Left colon (tissue), 2 donors: ENCODE results near the gene IGFALS. TPM values are rescaled to one million over a fixed set of nuclear protein-coding genes. Genes with fewer than 3 reads are reported as not detected.

Source experiments
- ATAC-seq: fragments of 200-7000 bp; cut with Tn5 transposase; one replicate; pipeline ENCODE4 v1.9.1; 2020; ENCODE audit warnings: mild to moderate bottlenecking, moderate library complexity
- DNase-seq, 2 donors: peaks; one replicate each; pipeline ENCODE4 v3.0.0-alpha.2; 2020
- intact Hi-C, 2 donors: fragments of 100-400 bp; cut with DNase I in 1 of 2; cut with micrococcal nuclease in 1 of 2; formaldehyde crosslinking; loops; one replicate each; pipeline versions ENCODE4 v1.11.2 to v1.14.0; 2022; cut with DNase I, micrococcal nuclease
- total RNA-seq, 2 donors: library from RNA; stranded (reverse); fragmentation: NEBNext Ultra II Directional; extraction: Animal tissue kit (Norgen Biotek cat#: 25700); gene quantifications; one replicate each; pipeline ENCODE4 v1.2.1, GENCODE V29; 2021
- donor health status: DM: no; HTN: no; CAD: no.
- donor health status: DM: yes; HTN: yes; CAD: no.

Gene IGFALS
- total RNA-seq, 2 donors from 2014 or later = 0.58 to 1.3 TPM

DNA sequence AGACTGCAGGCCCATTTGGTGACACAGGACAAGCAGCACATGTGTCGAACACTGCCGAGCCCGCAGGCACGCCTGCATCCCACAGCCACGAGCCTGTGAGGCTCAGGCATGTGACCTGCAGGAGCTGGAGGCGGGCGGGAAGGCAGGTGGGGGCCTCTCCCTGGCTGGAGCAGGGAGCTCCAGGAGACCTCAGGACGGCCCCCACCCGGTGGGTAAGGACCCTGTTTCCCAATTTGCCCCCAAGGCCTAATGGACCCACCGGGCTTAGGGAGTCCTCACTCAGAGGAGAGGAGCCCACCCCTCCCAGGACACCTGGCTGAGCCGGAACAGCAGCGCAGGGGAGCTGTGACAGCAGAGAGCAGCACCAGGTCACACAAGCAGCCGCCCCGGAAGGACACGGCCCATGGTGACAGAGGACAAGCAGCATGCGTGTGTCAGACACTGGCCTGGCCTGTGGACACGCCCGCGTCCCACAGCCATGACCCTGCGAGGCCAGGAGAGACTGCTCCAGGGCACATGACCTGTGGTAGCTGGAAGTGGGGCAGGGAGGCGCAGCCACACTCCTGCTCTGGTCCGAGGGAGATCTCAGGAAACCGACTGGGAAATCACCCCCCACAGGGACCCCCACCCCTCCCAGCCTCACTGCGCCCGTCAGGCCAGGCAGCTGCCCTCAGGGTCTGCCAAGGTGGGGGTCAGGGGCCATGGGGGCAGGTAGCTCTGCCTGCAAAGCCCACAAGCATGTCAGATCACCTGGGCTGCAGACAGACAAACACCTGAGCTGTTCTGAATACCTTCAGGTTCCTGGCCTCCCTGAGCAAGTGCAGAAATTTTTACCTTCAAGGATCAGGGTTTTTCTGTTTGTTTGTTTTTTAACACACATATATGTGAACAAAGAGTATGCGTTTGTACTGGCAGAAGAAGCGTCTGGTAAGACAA, 13.5 kb downstream of the IGFALS start:
- no peak for ATAC-seq
- intact Hi-C loops = no loop called here
- DNase-seq = peak; percentile 21 to 24

DNA sequence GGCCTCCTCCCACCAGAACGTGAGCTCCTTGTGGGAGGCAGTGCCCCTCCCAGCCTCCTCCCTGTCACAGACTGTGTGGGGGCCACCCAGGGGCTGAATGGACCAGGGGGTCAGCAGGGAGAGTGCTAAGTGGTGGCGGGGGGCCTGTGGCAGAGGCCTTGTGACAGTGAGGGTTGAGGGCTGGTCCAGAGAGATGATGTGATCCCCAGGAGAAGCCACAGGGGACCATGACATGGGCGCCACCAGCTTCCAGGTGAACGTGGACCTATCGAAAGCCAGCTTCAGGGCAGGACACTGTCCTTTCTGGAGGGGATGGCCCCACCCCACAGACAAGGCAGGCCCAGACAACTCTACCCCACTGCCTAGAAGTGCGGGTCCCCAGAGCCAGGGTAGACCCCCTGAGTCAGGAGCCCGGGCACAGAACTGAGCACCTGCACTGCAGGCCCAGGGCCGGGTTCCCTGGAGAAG, 14.2 kb downstream of the IGFALS start:
- ATAC-seq (no peak), DNase-seq (peak in 1 of 2 donors; percentile 21)
- intact Hi-C loops = no loop called here

DNA sequence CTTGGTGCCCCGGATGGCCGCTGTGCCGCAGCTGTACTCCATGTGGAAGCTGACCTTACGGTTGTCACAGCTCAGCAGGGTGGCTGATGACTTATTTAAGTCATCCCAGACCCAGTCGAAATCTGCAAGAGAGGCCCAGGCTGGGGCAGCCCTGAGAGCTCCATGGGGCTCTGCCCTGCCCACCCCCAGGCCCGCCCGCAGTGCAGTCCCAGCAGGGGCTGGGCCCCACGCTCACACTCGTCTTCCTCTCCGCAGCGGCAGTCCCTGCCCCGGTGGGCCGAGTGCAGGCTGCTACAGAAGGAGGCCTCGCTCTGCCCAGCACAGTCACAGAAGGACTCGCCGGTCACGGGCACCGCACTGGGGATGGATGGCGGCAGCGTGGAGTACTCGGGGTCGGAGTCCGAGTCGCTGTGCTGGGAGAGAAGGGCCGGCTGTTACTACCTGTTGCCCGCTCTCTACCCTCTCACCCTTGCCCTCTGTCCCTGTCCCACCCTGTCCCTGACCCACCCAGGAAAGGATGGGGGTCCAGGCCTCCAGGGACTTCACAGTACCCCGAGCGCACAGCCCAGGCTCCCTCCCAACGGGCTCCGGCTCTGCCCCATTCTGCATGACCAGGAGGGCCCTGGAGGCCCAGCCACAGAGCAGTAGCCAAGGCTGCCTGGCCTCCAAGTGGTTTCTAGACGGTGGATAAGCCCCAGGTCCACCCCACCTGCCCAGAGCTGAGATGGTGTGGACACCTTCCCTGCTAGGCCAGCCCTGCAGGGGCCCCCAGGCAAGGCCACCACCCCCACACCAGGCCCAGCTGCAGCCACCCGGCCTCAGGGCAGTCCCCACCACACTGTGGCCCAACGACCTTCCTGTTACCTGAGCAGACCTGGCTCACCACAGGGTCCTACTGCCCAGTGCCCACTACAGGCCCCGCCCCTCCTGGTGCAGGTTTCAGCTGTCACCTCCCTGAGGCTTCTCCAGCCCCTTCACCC, 15.0 kb downstream of the IGFALS start:
- DNase-seq (peak; percentile 7 to 22), ATAC-seq (no peak)
- intact Hi-C loops = no loop called here

DNA sequence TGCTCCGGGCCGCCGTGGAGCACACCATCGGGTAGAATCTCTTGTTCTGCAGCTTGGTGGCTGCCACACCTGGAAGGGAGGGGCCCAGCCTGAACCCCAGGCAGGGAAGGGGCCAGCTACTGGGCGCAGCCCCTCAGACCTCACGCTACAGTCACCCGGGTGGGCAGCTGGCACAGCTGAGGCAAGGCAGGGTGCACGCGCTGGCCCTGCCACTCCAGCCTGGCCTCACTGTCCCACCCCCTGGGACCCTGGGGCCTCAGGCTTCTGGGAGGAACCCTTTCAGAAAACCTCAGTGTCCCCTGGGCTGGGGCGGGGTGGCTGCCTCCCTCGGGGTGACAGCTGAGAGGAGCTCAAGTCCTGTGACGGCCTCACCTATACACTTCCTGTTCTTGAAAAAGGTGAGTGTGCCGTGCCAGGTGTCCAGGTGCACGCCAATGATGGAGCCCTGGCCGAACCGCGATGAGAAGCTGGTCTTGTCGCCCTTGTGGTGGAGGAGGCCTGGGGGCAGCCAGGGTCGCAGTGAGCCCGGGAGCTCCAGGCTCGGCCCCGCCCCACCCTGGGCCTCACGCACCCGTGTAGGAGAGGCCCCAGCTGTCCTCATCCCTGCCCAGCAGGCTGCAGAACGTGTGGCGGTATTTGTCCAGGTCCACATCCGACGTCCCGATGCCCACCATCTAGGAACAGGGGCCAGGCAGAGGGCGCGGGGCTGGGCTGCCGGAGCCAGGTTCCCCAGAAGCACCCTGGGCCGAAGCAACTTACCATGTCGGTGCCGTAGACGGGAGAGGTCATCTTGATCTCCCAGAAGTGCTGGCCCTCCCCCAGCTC, 15.9 kb downstream of the IGFALS start:
- intact Hi-C loops = no loop called here
- DNase-seq = peak; percentile 4 to 16
- ATAC-seq = no peak

DNA sequence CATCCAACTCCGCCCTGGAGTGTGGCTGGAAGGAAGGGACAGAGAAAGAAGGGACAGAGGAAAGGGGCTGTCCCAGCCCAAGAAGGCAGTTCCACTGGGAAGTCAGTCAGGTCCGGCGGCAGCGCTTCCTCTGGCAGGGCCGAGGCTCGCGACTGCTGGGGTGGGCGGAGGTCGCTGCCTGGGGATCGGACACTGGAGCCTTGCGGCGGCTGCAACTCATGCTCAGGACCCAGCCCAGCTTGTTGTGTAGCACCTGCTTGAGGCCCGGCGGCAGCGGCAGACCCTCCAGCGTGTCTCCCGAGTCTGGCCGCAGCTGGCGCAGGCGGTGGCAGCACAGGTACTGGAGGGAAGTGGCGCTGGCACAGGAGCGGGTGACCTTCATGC, 16.5 kb downstream of the IGFALS start:
- no peak for DNase-seq
- no peak for ATAC-seq
- intact Hi-C loops = no loop called here

DNA sequence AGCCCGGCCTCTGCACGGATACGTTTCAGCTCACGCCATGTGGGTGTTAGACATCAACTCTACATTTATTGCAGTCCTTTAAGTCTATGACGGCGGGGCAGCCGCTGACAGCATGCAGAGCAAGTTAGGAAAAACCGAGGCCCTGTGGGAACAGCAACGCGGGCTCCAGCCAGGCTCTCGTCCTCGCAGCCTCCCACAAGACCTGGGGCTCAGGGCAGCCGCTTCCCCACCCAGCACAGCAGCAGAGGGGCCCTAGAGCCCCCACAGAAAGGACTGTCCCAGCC, 16.9 kb downstream of the IGFALS start:
- DNase-seq (no peak), ATAC-seq (no peak)
- intact Hi-C loops = no loop called here

DNA sequence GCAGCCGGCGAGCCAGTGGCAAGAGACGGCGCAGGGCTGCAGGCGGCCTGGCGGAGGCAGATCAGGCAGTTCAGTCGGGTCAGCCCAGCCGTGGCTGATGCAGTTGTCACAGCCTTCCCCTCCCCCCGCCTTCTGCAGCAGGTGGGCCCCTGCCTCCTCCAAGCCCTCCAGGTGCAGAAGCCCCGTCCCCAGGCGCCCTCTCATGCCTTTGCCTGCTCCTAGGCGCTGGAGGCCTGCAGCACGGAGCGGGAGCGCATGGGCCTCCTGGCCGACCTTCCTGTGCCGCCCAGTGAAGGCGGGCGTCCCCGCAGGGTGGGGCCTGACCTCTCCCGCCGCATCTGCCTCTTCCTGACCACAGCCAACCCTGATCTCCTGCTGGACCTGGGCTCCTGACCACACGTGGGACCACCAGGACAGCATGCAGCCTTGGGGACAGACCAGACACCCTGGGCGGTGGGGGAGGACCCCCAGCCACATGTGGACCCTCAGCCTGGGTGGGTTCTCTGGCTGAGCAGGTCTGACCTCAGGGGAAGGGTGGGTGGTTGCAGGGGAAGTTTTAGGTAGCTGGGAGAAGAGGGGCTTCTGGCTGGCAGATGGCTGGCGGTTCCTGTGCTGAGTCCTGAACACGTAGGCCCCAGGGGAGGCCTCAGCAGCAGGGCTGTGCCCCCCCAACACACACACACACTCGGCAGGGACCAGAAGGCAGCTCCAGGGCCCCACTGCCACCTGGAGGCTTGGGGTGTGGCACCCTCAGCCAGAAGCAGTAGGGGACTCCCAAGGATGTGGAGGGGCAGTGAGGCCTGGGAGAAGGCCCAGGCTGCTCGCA, 17.4 kb downstream of the IGFALS start:
- ATAC-seq (no peak), DNase-seq (no peak)
- intact Hi-C loops = no loop called here

DNA sequence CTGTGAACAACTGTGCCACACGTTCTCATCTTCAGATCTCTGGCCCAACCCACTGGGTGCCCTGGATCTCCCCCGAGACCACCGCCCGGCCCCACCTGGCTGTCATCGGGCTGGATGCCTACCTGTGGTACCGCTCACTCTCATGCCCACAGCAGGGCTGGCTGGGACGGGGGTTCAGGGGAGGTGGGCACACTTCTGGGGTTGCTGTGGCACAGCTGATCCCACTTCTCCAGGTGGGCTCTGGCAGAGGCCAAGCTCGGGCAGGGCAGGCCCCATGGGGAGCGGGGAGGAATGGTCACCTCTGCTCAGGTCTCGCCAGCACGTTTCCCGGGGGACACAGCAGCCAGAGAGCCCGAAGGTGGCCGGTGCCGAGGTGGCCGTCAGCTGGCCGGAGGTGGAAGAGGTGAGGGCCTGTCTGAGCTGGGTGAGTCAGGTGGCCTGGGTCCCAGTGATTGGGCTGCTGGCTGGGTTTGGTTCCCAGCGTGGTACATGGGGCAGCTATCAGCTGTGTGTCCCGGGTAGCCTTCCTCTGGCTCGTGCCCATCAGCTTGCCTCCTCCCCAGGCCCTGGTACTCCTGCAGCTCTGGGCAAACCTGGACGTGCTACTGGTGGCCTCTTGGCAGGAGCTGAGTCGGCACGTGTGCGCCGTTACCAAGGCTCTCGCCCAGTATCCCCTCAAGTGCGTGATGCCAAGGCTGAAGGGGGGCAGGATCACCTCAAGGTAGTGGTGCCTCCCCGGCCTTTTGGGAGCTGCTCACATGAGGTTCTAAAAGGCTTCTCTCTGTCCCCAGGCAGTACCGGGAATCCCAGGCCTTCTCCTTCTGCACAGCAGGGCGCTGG, 18.3 kb downstream of the IGFALS start:
- no peak for ATAC-seq

DNA sequence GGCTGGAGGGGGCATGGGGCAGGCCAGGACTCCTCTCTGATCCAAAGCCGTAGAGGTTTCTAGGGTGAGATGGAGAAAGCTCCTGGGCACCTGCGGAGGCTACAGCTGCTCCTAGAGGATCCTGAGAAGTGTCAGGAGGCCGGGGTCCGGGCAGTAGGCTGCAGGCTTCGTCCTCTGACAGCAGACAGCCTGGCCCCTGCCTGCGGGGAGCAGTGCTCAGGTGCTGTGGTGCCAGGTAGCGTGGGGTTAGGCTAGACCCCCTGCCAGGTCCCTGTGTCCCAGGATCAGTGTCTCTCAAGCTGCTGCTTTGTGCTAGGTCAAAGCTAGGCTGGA, 19.1 kb downstream of the IGFALS start:
- DNase-seq (no peak), ATAC-seq (no peak)
- intact Hi-C loops = no loop called here

More for the DNA sequence above, 18.3 kb downstream of the IGFALS start:
- no peak for DNase-seq
- intact Hi-C loops = no loop called here

DNA sequence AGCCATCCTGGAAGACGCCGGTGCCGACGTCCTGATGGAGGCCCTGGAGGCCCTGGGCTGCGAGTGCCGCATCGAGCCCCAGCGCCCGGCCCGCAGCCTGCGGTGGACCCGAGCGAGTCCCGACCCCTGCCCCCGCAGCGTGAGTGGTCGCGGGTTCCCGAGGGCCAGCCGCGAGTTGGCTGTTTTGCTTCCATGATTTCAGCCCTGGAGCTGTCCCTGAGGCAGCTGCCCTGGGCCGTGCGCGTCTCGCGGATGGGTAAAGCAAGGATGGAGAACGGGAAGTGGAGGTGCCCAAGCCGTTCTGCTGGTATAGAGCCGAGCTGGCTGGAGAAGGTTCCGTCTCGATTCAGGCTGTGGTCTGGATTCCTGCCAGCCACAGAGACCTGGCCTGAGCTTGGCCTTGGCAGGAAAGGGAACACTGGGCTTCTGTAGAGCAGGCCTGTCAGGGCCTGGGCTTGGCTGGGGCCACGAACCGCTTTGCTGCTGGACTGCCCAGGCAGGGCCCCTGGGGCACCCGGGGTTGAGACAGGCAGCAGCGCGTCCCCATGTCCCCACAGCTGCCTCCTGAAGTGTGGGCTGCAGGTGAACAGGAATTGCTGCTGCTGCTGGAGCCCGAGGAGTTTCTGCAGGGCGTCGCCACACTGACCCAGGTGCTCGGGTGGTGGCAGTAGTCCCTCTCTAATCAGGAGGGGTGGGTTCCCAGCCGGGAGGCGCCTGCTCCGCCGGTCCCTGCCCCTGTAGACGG, 19.6 kb downstream of the IGFALS start:
- DNase-seq (peak in 1 of 2 donors; percentile 47), ATAC-seq (no peak)
- intact Hi-C loops = no loop called here

DNA sequence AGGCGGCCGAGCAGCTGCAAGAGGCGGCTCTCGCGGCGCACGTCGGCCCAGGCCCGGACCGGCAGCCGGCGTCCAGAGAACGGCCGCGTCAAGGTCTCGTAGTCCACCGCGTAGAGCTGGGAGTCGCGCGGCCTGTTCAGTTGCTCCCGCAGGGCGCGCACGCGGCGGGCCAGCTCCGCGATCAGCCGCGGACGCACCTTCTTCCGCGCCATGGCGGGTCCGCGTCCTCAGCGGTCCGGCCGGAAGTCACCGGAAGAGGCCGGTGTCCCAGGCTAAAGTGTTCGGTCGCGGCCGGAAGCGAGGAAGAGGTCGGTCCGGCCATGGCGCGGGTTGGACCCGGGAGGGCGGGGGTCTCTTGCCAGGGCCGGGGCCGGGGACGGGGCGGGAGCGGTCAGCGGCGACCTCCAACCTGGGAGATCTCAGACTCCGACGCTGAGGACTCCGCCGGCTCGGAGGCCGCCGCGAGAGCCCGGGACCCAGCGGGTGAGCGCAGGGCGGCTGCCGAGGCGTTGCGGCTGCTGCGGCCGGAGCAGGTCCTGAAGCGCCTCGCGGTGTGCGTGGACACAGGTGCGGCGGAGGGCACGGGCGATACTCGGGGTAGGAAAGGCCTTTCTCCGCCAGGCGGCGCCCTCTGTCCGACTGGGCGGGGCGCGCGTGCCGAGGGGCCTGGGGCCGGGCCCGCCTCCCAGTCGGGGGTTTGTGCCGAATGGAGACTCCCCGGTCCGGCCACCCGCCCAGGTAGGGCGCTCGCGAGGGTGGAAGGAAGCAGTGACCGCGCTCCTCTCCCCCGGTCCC, 20.4 kb downstream of the IGFALS start, which contains the start of gene MRPS34:
Gene MRPS34, minus strand, starts transcription at position 227 of the 795 bp plus-strand sequence. Its CDS starts 15 bp downstream, at position 212.
- ATAC-seq (peak; percentile 66), DNase-seq (peak; percentile 78 to 88)
- intact Hi-C loops = no loop called here

DNA sequence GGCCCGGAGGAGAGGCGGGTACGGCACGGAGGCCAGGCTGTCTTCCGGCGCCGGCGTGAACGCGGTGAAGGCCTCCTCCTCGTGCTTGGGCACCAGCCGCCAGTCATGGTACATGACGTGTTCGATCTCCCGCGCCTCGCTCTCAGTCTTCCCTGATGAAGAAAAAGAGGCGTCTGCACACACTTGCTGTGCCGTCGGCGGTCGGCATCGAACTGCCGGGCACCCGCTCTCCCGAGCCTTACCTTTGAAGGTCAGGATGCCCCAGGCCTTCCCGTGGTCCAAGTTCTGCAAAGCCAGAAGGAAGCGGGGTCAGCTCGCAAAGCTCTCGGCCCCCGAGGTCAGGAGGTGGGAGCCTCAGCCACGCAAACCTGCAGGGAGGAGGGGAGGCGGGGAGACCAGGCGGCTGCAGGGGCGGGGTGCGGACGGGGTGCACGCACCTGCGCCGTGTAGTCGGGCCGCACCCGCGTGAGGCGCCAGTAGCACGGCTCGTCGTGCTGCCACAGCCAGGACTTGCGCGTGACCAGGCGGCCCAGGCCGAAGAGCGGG, 21.1 kb downstream of the IGFALS start, which contains the start of gene EME2:
Gene EME2, plus strand, starts transcription at position 449 of the 546 bp plus-strand sequence. CDS start 418 bp downstream, outside the sequence.
- DNase-seq (peak; percentile 55 to 67), ATAC-seq (peak; percentile 36)
- intact Hi-C loops = no loop called here

DNA sequence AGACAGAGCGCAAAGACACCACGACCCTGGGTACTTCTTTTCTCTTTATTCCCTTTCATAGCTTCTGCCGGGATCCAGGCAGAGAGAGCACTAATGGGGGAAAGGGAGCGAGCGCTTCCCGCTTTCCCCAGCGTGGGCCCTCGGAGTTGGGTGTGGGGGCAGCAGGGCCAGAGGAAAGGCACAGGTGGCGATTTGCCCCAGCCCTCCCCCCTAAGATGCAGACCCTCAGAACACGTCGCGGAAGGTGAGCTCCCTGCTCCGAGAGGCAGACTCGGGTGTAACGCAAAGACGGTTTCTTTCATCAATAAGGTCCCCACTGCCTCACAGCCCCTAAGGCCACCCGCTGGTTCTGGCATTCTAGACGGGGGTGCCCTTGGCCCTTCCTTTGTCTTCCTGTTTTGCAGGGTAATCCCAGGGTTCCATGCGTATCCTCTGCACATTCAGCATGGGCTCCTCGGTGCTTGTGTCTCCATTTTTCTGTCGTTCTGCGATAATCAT, 21.6 kb downstream of the IGFALS start:
- intact Hi-C loops = no loop called here
- DNase-seq = no peak
- no peak for ATAC-seq

DNA sequence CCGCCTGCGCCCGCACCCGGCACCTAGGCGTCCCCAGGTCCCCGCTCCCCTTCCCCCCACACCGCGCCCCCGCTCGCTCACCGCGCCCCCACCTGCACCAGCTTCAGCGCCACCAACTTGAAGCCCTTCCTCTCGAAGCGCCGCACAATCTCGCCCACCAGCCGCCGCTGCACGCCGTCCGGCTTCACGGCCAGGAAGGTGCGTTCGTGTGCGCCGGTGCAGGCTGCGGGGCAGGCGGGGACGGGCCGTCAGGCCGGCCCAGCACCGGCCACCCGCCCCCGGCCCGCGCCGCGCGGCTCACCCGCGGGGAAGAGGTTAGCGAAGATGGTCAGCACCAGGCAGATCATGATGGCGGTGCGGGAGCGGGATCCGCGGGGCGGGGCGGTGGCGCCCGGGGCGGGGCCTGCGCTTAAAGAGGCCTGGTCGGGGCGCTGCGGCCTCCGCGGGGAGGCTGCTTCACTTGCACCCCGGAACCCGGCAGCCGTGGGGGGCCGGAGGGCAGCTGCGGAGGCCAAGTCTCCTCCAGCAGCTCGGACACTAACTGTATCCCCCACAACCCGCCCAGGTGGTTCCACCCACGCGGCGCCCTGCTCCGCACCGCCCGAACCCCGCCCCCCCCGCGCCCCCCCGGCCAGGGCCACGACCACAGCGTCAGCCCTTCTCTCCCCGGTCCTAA, 22.2 kb downstream of the IGFALS start, which contains the start of gene NME3:
Gene NME3, minus strand, starts transcription at position 356 of the 676 bp plus-strand sequence. Its CDS starts 9 bp downstream, at position 347.
- intact Hi-C loops = no loop called here
- DNase-seq (peak; percentile 72 to 89), ATAC-seq (peak; percentile 47)
